ENCODE data around the gene TRIM49B.
"Not testable (repeated sequence)": the region's sequence is repeated elsewhere in the genome, so short reads cannot be mapped to it uniquely, and the experiment has no call there.

Gene TRIM49B

GRCh38 chr11:49028523-49028922 lies at the start of gene TRIM49B:
Gene TRIM49B, plus strand, starts transcription at chr11:49028823. Its CDS starts 2,777 bp downstream, at chr11:49031600.
- in situ Hi-C loops (cut with MboI; ENCODE audit: low sequenced_read_pairs), result not testable (repeated sequence)

- in situ Hi-C loops (cut with MboI; ENCODE audit: low sequenced_read_pairs), result not testable (repeated sequence)
Measured at GRCh38 chr11:48983785-48984184, 44.8 kb upstream of the TRIM49B start, which contains the start of gene TRIM51G. Gene TRIM51G, minus strand, starts transcription at chr11:48983885. Its CDS starts 2,190 bp downstream, at chr11:48981695.

GRCh38 chr11:49048229-49048628 lies 19.6 kb downstream of the TRIM49B start:
- in situ Hi-C loops (cut with MboI; ENCODE audit: low sequenced_read_pairs), result not testable (repeated sequence)

- in situ Hi-C loops (cut with MboI; ENCODE audit: low sequenced_read_pairs), result not testable (repeated sequence)
Measured at GRCh38 chr11:49049821-49050220, 21.2 kb downstream of the TRIM49B start.

- in situ Hi-C loops (cut with MboI; ENCODE audit: low sequenced_read_pairs), result not testable (repeated sequence)
Measured at GRCh38 chr11:49059012-49059411, 30.4 kb downstream of the TRIM49B start, which contains the start of gene TRIM64C. Gene TRIM64C, minus strand, starts transcription at chr11:49059112. Its CDS starts 0 bp downstream, at chr11:49059112.

GRCh38 chr11:49069897-49070296 lies 41.3 kb downstream of the TRIM49B start:
- in situ Hi-C loops (cut with MboI; ENCODE audit: low sequenced_read_pairs), result not testable (repeated sequence)

All from hTERT RPE-1 (cell line).